ENCODE measurements around the gene TRAF6. TPM values are rescaled to one million over a fixed set of nuclear protein-coding genes. Genes with fewer than 3 reads are reported as not detected.

TRAF6 gene
- total RNA-seq, 1 experiment from 2014 or later = 9.3 TPM

GRCh38 chr11:36451045-36451444 is 59.0 kb downstream of the TRAF6 start (continued):
- TF ChIP-seq SIN3A (IDR thresholded peaks at IDR 0.05; ENCODE audit: low read depth) (no peak), EGR1 (IDR thresholded peaks at IDR 0.05; ENCODE audit: low read depth) (no peak)

- H3K4me3 ChIP-seq (replicated peaks in 1 of 2; ENCODE audit: low read depth in 1 of 2, low read length in 2 of 2) = no peak overlapping the region
- H4K20me1 ChIP-seq (ENCODE audit: insufficient read depth) = no peaks in the 10 kb centered on the region
- ChIA-PET RAD21 (ENCODE audit: low non-redundant PET in 1 of 2, low total read pairs in 2 of 2, uncharacterized antibody in 2 of 2, unreplicated experiment in 2 of 2) (no interaction called here), CTCF (interaction anchor here (1.0 to 1.3 kb wide), 2 partner anchors 42 to 158 kb away, joined by 3 to 4 read pairs; no protein-coding TSS in a partner anchor), POLR2A (interaction anchor here (1.2 kb wide), 1 partner anchor 10 kb away, joined by 3 read pairs; no protein-coding TSS in a partner anchor)
- H3K9me2 ChIP-seq (ENCODE audit: insufficient read depth) = no peaks in the 10 kb centered on the region
- no peak overlapping the region for H3K4me2 ChIP-seq (ENCODE audit: low read length)
- DNase-seq (ENCODE audit: low read depth, low spot score) (no peak), ATAC-seq (no peak)
- H3K27ac ChIP-seq (ENCODE audit: low read depth, low read length) = no peak overlapping the region
- H3K36me3 ChIP-seq (ENCODE audit: control insufficient read depth in 1 of 2, insufficient read depth in 2 of 2, low read length in 2 of 2) = no peaks in the 10 kb centered on the region
- no TSS peak for BruUV-seq (replicated peaks)
- TF ChIP-seq POLR2A (IDR thresholded peaks at IDR 0.05; ENCODE audit: borderline replicate concordance, extremely low read depth, insufficient read depth, insufficient read length) (no peak), JUND (IDR thresholded peaks at IDR 0.05) (no peak), EGR1 (IDR thresholded peaks at IDR 0.05; ENCODE audit: low read depth) (no peak), ATF3 (IDR thresholded peaks at IDR 0.05) (no peak), POLR2AphosphoS5 (IDR thresholded peaks at IDR 0.05; ENCODE audit: low read depth, low read length) (no peak), RAD21 (IDR thresholded peaks at IDR 0.05; ENCODE audit: low read depth) (no peak), CEBPB (IDR thresholded peaks at IDR 0.05; ENCODE audit: low read depth) (no peak), SRF (IDR thresholded peaks at IDR 0.05; ENCODE audit: low read depth) (no peak), CBX3 (IDR thresholded peaks at IDR 0.05; ENCODE audit: low read depth) (no peak)
- intact Hi-C loops (cut with micrococcal nuclease) = no loop called here
- no peaks in the 10 kb centered on the region for H3K9me3 ChIP-seq (ENCODE audit: control insufficient read depth in 1 of 2, insufficient read depth in 1 of 2, low read depth in 1 of 2, low read length in 2 of 2)
- no peak overlapping the region for H2AFZ ChIP-seq (ENCODE audit: low read depth, low read length, poor library complexity, severe bottlenecking)
- peaks cover 2 to 10% of the 10 kb centered on the region in 2 experiments; a peak in 1 of 4 replicates for H3K4me1 ChIP-seq (ENCODE audit: control insufficient read depth in 1 of 2, insufficient read depth in 2 of 2, low read length in 2 of 2)
- no peak overlapping the region for H3K9ac ChIP-seq (ENCODE audit: low read length)
- H3K79me2 ChIP-seq (ENCODE audit: insufficient read depth, low read length) = no peaks in the 10 kb centered on the region
- peaks cover 6% of the 10 kb centered on the region; the same call in 1 of the 2 replicates for H3K27me3 ChIP-seq (ENCODE audit: insufficient read depth, low read length)
Observed at GRCh38 chr11:36450110-36450572, 59.9 kb downstream of the TRAF6 start.

Data from HCT116 (cell line).